Measurements from ENCODE around the gene TPGS1.

The TPGS1 gene

DNA sequence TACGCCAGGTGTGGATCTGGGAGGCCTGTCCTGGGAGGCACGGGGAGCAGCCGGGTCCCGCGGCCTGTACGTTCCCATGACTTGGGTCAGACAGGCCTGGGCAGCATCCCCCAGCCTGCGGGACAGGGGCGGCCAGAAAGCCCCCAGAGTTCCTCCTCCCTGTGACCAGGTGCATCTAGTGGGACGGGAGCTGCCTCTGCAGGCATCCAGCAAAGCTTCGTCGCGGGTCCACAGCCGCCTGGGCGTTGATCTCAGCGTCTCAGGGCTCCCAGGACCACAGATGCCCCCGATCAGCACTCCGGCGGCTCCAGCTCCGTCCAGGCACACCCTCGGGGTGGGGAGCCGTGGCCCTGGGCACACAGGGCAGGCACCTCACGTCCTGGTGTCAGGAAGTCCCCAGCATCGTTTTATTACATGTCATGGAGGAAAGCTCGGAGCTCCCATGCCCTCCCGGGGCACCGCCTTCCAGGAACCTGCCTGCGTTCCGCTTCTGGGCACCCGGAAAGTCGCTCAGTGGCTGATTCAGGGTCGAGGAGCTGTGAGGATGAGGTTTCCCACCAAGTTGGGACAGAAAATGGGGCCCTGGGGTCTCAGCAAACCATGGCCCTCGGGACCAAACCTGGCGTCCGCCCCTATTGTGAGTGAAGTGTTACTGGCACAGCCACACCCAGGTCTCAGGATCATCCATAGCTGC lies 35.0 kb downstream of the TPGS1 start:
- no peak for DNase-seq

- peak; percentile 73 for DNase-seq
These were observed 36.8 kb downstream of the TPGS1 start, which contains the start of gene GZMM for GRCh38 chr19:543910-544608. Gene GZMM, plus strand, starts transcription at chr19:544053. Its CDS starts 19 bp downstream, at chr19:544072.

DNA sequence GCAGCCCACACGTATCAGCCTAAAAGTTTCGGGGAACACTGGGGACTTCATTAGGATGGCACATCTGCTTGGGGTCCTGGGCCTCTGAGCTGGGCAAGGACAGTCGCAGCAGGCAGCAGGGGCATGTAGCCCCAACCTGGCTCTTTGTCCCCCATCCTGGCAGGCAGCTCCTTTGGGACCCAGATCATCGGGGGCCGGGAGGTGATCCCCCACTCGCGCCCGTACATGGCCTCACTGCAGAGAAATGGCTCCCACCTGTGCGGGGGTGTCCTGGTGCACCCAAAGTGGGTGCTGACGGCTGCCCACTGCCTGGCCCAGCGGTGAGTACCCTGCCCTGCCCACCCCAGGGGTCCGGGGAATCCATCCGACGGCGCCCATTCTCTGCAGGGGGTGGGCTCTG lies 39.8 kb downstream of the TPGS1 start:
- no peak for DNase-seq

DNA sequence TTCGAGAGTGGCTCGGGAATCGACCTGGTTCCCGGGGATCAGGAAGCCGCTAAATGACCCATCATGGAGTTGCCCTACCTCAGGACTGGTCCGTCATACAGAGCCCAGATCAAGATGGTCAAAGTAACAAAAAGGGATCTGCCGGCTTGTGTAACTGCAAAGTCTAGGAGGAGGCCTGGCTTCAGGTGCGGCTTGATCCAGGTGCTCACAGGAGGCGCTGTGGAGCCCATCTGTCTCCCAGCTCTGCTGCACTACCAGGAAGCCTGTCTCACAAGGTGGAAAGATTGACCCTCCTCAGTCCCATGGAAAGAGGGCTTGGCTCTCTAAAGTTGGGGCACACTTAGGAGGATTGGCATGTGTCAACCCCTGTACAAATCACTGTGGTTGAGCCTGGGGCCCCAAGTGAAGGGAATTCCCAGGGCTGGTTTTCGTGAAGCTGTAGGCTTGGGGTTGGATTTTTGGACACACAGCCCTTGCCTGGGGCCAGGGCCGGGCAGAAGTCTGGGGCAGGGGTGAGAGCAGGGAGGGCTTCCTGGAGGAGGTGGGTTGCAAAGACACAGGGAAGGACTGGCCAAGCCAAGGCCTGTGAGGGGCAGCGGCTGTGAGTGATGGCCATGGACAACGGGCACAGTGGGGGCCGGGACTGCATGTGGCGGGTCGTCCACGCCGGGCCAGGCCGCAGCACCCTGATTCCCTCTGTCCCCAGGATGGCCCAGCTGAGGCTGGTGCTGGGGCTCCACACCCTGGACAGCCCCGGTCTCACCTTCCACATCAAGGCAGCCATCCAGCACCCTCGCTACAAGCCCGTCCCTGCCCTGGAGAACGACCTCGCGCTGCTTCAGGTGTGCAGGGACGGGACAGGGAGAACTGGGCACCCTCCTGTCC lies 40.8 kb downstream of the TPGS1 start:
- no peak for DNase-seq

DNA sequence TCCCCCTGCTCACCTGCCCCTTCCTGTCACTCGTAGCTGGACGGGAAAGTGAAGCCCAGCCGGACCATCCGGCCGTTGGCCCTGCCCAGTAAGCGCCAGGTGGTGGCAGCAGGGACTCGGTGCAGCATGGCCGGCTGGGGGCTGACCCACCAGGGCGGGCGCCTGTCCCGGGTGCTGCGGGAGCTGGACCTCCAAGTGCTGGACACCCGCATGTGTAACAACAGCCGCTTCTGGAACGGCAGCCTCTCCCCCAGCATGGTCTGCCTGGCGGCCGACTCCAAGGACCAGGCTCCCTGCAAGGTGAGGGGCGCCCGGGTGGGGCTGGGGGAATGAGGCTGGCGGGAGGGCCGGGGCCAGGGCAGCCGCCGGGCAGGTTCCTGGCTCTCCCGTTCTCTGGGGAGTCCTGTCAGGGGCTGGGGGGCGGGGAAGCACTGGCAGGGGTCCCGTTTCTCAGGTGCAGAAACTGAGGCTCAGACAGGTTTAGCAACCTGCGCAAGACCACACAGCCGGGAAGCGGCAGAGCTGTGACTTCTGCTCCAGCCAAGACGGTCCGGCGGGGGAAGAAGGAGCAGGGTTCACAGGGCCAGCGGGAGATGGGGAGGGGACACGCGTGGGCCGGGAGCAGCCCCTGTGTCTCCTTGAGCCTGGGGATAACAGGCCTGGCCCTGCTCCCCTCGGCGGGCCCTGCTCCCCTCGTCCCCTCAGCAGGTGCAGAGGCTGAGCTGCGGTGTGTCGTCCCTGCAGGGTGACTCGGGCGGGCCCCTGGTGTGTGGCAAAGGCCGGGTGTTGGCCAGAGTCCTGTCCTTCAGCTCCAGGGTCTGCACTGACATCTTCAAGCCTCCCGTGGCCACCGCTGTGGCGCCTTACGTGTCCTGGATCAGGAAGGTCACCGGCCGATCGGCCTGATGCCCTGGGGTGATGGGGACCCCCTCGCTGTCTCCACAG lies 41.9 kb downstream of the TPGS1 start:
- no peak for DNase-seq

- DNase-seq, result no peak
These were observed 47.5 kb downstream of the TPGS1 start for GRCh38 chr19:554817-555216.

DNA sequence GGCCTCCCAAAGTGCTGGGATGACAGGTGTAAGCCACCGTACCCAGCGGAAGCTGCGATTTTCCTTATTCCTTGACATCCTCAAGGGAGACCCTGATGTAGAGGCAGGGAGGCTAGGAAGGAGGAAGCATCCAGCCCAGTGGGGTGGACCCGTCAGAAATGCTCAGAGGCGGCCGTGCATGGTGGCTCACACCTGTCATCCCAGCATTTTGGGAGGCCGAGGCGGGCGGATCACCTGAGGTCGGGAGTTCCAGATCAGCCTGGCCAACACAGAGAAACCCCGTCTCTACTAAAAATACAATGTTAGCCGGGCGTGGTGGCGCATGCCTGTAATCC lies 48.1 kb downstream of the TPGS1 start:
- DNase-seq, result no peak

DNA sequence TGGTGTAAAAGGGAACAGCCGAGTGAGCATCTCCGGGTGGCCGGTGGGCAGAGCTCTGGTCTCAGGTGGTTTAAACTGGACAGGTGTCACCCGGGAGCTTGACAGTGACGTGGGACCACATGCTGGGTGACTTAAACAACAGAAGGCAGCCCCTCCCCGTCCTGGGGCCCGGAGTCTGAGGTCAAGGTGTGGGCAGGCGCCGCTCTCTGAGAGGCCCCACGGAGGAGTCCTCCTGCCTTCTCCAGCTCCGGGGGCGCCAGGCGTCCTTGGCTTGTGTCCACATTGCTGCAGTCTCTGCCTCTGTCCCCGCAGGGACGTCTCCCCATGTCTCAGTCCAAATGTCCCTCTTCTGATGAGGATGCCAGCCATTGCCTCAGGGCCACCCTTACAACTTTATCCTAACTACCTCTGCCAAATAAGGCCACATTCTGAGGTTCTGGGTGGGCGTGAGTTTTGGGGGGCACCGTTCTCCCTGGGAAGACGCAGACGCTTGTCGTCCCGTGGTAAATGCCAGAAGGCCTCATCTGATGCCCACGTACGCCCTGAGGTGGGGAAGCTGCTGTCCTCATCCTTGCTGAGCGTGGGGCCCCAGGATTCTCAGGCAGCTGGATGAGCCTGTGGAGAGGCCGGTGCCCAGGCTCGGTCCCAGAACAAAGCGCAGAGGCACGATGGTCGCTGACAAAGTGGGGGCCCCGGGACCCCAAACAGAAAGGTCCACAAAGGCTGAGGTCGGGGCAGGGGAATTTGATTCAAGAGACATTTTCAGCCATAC lies 49.5 kb downstream of the TPGS1 start:
- DNase-seq, result no peak

GRCh38 chr19:558770-559439 lies 51.6 kb downstream of the TPGS1 start:
- no peak for DNase-seq

DNA sequence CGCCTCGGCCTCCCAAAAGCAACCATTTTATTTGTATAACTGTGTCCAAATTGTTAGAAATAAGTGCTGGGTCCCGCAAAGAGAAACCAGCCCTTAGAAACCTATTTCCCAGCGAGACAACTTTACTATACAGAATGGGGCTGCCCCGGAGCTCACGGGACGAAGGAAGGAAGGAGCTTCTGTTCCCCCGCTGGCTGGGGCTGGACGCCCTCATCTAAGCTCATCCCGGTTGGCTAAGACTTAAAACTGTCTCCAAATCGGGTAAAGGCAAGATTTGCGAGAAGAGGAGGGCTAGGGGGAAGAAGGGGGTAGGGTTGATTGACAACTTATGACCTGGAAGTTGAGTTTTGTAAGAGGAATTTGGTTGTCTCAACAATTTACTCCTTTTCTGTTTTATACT lies 52.8 kb downstream of the TPGS1 start:
- DNase-seq, result no peak

GRCh38 chr19:566403-566802 lies 59.1 kb downstream of the TPGS1 start:
- no peak for DNase-seq

GRCh38 chr19:566844-567243 lies 59.5 kb downstream of the TPGS1 start:
- no peak for DNase-seq

DNA sequence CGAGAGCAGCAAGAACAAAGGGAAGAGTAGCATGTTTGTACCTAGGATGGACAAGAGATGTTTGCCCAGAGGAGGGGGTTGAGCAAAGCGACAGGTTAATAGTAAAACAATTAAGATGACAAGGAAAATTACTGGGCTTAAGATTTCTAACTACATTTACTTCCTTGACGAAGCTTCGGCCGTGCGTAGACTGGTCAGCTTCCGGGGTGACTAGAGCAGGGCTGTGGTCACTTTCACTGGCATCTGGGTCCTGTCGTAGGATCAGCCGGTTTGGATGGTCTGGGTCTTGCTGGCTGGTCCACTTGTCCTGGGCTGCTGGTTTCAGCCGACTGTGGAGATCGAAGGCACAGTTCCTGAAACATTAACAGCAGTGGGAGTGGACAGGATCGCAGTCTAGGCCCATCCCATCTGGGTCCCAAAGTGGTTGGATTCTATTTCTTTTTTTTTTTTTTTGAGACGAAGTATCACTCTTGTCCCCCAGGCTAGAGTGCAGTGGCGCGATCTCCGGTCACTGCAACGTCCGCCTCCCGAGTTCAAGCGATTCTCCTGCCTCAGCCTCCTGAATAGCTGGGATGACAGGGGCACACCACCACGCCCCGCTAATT lies 60.1 kb downstream of the TPGS1 start:
- DNase-seq, result no peak

Measured in stimulated activated CD4-positive, alpha-beta T cell treated with anti-CD3 and anti-CD28 coated beads, Interleukin-1b, Interleukin-23, amount 100 ng/mL, for 48 hours (primary cell).